ENCODE results near the gene NT5M.

Gene NT5M

DNA sequence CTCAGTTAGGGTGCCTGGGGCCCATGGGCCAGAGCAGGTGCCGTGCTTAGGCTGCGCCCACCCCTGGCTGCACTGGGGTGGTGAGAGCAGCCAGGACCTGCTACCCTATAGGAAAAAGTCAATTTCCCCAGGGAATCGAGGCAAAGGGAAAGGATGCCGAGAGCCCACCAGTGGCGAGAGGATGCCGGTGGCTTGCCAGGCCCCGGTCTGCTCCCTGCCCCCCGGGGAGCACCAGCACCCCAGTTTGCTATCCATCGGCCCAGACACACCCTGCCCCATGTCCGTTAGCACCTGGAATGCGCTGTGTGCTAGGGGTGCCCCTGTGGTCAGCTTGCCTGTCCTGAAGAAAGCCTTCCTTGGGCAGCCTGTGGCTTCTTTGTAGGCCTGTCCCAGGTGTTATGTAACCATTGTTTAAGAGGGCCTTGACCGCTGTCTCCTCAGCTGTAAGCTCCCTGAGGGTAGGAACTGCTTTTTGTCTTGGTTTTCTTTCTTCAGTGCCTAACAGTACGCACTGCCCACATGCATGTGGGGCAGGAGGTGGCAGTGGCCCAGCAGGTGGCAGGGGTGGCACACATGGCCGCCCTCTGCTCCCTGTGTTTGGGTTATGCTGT is 40.8 kb downstream of the NT5M start:
- peak; percentile 11 for DNase-seq

GRCh38 chr17:17344507-17345293 is 41.5 kb downstream of the NT5M start:
- DNase-seq = peak; percentile 33

DNA sequence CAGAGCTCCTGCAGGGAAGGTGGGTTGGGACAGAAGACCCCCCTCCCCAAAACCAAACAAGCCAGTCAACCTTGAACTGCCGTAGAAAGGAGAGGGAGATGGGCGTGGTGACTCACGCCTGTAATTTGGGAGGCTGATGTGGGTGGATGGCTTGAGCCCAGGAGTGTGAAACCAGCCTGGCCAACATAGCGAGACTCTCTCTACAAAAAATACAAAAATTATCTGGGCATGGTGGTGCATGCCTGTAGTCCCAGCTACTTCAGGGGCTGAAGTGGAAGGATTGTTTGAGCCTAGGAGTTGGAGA is 42.1 kb downstream of the NT5M start:
- DNase-seq = peak; percentile 9

DNA sequence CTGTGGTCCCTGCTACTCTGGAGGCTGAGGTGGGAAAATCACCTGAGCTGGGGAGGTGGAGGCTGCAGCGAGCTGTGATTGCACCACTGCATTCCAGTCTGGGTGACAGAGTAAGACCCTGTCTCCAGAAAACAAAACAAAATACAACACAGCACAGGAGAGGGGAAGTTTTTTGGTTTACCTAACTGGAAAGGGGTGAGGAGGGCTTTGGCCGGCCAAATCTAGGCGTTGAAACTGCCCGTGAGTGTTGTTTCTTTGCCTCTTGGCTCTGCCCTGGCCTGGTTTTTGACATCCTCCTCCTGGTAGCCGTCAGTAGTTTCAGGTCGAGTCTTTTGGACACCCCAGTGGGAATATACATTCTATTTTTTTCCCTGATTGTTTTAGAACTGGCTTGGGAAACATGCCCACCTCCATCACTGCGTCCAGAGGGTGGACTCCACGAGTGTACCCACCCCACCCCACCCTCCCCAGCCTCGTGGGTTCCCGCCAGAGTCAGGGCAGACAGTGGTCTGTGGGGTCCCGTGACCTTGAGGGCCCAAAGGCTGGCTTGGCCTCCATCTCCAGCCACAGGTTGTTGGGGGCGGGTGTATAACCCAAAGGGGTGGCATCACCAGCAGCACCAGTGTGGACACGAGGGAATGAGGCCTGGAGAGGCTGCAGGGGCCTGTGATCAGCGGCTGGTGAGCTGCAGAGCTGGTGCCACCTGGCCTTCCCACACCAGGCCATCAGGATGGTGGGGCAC is 42.7 kb downstream of the NT5M start:
- peak; percentile 13 for DNase-seq

GRCh38 chr17:17346428-17347233 is 43.5 kb downstream of the NT5M start:
- peak; percentile 19 for DNase-seq

DNA sequence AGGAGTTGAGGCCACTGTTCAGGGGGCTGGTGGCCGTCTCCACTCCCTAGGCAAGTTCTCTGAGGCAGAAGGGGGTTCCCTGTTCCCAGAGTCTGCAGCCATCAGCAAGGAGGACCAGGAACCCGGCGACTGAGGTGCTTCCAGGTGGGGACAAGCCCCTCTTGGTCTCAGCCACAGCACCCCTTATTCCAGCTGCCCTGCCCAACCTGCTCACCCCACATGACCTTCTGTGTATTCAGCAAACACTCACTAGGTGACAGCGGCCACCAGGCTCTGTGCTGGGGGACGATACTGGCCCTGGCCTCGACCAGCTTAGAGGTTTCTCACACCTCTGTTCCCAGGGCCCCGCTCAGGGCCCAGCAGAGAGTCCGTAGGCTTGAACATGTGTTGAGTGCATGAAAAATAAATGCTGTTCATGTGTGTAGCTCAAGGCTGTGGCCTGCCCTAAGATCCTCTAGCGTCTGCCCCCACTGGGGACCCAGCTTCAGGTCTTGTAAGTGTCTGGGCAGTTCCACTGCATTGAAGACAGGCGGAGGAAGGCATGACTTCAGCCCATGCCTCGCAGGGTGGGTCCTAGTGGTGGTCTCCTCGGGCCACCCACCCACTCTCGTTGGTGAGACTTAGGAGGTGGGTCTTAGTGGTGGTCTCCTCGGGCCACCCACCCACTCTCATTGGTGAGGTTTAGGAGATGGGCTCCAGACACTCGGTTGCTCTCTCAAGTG is 44.2 kb downstream of the NT5M start:
- peak; percentile 15 for DNase-seq

DNA sequence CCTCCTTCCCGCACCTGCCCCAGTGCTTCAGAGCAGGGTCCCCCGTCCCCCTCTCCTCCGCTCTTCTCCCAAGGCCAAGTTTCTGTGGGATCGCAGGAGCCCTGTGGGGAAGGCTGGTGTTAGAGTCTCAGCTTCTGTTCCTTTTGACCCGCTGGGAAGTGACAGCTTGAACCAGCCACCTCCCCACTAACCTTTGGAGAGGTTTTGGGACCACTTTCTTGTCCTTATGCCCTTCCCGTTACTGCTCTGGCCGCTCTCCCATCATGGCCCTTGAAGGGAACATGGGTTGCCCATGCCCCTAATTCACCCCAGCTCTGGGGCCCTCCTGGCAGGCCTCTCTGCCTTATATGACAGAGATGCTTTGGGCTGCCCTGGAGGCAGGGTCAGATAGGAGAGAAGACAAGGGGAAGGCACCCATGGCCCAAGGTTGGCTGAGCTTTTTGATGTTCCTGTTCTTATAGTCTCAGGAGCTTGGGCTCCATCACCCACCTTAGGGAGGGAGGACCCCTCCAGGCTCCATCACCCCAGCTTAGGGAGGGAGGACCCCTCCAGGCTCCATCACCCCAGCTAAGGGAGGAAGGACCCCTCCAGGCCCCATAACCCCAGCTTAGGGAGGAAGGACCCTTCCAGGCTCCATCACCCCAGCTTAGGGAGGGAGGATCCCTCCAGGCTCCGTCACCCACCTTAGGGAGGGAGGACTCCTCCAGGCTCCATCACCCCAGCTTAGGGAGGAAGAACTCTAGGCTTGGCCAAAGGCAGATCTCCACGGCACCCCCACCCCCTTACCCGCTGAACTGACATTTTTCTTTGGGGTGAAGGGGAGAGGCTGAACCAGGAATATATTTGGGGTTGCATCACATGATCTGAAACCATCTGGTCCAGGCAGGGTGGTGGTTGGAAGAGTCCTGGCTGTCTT is 45.0 kb downstream of the NT5M start:
- peak; percentile 10 for DNase-seq

- no peak for DNase-seq
Measured at GRCh38 chr17:17348872-17349723, 45.9 kb downstream of the NT5M start.

DNA sequence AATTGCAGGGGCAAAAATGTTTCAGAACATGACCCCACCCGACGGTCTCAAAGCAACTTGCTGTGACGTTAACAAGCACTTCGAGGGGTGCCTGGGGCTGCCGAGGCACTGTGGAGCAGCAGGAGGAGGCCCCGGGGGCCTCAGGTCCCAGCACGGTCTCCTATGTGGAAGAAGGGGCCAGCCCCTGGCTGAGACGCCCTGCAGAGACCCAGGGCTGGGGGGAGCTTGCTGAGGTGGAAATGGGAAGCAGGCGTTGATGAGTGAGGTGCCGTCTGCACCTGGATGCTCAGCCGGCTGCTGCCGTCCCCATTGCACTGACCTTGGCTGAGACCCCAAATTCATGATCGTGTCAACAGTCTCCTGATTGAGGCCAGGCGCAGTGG is 46.5 kb downstream of the NT5M start:
- DNase-seq = no peak

- DNase-seq = no peak
Measured at GRCh38 chr17:17350491-17351355, 47.5 kb downstream of the NT5M start.

- DNase-seq = no peak
Measured at GRCh38 chr17:17351356-17351891, 48.3 kb downstream of the NT5M start.

- DNase-seq = peak; percentile 69
Measured at GRCh38 chr17:17351901-17352781, 49.0 kb downstream of the NT5M start.

DNA sequence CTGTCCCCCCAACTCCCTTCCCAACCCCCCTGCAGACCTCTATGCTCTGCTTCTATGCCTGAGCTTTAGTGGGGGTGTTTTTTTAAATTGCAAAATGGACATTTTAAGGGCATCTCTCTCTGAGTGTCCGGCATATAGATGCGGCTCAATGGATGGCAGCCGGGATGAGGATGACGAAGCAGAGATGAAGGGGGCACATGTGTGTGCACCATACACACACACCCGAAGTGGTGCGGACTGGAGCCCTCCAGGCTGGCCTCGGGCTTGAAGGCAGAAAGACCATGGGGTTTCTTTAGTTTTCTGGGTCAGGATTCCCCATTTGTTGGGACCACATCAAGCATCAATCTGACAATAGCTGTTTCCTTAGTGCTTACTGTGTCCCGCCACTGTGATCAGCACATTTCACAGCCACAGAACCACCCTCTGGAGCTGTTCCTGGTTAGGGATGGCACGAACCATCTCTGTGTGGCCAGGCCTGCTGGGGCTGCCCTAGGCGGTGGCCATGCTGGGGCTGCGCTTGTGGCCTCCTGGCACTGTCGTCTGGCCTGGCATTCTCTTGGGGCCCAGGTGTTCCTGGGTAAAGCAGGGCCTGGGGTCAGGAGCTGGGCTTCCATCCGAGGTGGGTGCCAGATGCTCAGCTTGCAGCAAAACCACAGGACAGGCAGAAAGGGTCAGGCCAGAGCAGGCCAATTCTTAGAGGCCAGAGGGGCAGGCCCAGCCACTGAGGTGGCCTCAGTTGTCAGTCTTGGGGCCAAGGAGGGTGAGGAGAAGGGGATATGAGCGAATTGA is 49.9 kb downstream of the NT5M start:
- DNase-seq = peak; percentile 14

- DNase-seq = peak; percentile 12
Measured at GRCh38 chr17:17353625-17354484, 50.7 kb downstream of the NT5M start.

- peak; percentile 78 for DNase-seq
Measured at GRCh38 chr17:17354560-17355349, 51.6 kb downstream of the NT5M start.

Data from right hindlimb (tissue), 1 donor.